OCI-LY3 (cell line): ENCODE data around the gene COL4A6.

Experiments
- H2AFZ ChIP-seq: fragments of 200-600, 300-600 bp; shearing (Covaris generic); 2 replicates; pipeline ENCODE4 v1.6.0; 2014; ENCODE audit warnings: antibody characterized with exemption, low read depth, low read length
- H3K27ac ChIP-seq: fragments of 200-600, 300-600 bp; sonication (generic); 2 replicates; pipeline ENCODE4 v1.5.1; 2014; ENCODE audit warnings: mild to moderate bottlenecking, low read length, moderate library complexity, mixed read lengths
- H3K27me3 ChIP-seq: fragments of 200-600, 300-600 bp; sonication (generic); 2 replicates; pipeline ENCODE4 v1.6.1; 2014; ENCODE audit warnings: low read depth, low read length, mixed read lengths
- H3K36me3 ChIP-seq: fragments of 200-600, 300-600 bp; sonication (generic); replicated peaks from 2 replicates; pipeline ENCODE3; 2014; ENCODE audit warnings: low read depth, low read length, mixed read lengths
- H3K4me1 ChIP-seq: fragments of 300-600, 200-600 bp; sonication (generic); 2 replicates; pipeline ENCODE4 v1.6.1; 2014; ENCODE audit warnings: low read length, mixed read lengths
- H3K4me2 ChIP-seq: fragments of 200-600, 300-600 bp; sonication (generic); 2 replicates; pipeline ENCODE4 v1.6.1; 2014; ENCODE audit warnings: low read length, mixed read lengths
- H3K4me3 ChIP-seq: fragments of 300-600, 200-600 bp; sonication (generic); 2 replicates; pipeline ENCODE4 v1.5.1; 2014; ENCODE audit warnings: antibody characterized with exemption, mild to moderate bottlenecking, low read length, moderate library complexity
- H3K79me2 ChIP-seq: fragments of 300-600, 200-600 bp; shearing (Covaris generic); 2 replicates; pipeline ENCODE4 v1.6.1; 2014; ENCODE audit warnings: mild to moderate bottlenecking, low read length, mixed read lengths
- H3K9ac ChIP-seq: fragments of 300-600, 200-600 bp; shearing (Covaris generic); 2 replicates; pipeline ENCODE4 v1.6.0; 2014; ENCODE audit warnings: mild to moderate bottlenecking, low read length, moderate library complexity
- H3K9me3 ChIP-seq: fragments of 200-600, 300-600 bp; shearing (Covaris generic); 2 replicates; pipeline ENCODE4 v1.6.1; 2014; ENCODE audit warnings: low read length, mixed read lengths; ENCODE audit not compliant: insufficient read depth
- H4K20me1 ChIP-seq: fragments of 200-600, 300-600 bp; sonication (generic); 2 replicates; pipeline ENCODE4 v1.6.1; 2016; ENCODE audit warnings: low read length, mixed read lengths; ENCODE audit not compliant: insufficient read depth
- CTCF ChIP-seq: fragments of 200-600, 300-600 bp; sonication (generic); IDR thresholded peaks from 2 replicates; pipeline ENCODE4 v1.5.1; 2014; ENCODE audit warnings: antibody characterized with exemption, low read length, low read depth
- EZH2phosphoT487 ChIP-seq: fragments of 200-600 bp; shearing (Covaris generic); IDR thresholded peaks from 2 replicates; pipeline ENCODE4 v1.6.1; 2018; ENCODE audit warnings: antibody characterized with exemption, mixed run types, low read depth

The COL4A6 gene

GRCh38 chrX:108447303-108447702 lies 9.1 kb upstream of the COL4A6 start:
- Histone ChIP-seq H3K27me3 (no peaks in the 10 kb centered on the region), H4K20me1 (no peaks in the 10 kb centered on the region), H3K4me1 (no peaks in the 10 kb centered on the region), H3K4me2 (no peak overlapping the region), H3K79me2 (no peaks in the 10 kb centered on the region), H3K36me3 (no peaks in the 10 kb centered on the region), H3K27ac (no peak overlapping the region), H3K4me3 (no peak overlapping the region), H2AFZ (no peak overlapping the region), H3K9ac (no peak overlapping the region), H3K9me3 (no peaks in the 10 kb centered on the region)
- TF ChIP-seq EZH2phosphoT487, result no peak
- no peak for TF ChIP-seq CTCF

GRCh38 chrX:108442901-108443464 lies 4.8 kb upstream of the COL4A6 start:
- Histone ChIP-seq H3K79me2 (no peaks in the 10 kb centered on the region), H3K27me3 (no peaks in the 10 kb centered on the region)

GRCh38 chrX:108439961-108440696 lies 1.9 kb upstream of the COL4A6 start:
- TF ChIP-seq CTCF, result no peak
- Histone ChIP-seq H3K27ac (no peak overlapping the region), H4K20me1 (no peaks in the 10 kb centered on the region), H3K9ac (no peak overlapping the region), H3K4me3 (no peak overlapping the region), H3K4me2 (no peak overlapping the region), H2AFZ (no peak overlapping the region), H3K36me3 (no peaks in the 10 kb centered on the region), H3K79me2 (no peaks in the 10 kb centered on the region), H3K27me3 (no peaks in the 10 kb centered on the region), H3K9me3 (no peaks in the 10 kb centered on the region), H3K4me1 (no peaks in the 10 kb centered on the region)

More at GRCh38 chrX:108442901-108443464, 4.8 kb upstream of the COL4A6 start:
- H3K9me3 ChIP-seq, result no peaks in the 10 kb centered on the region
- H2AFZ ChIP-seq, result no peak overlapping the region
- no peaks in the 10 kb centered on the region for H3K36me3 ChIP-seq
- TF ChIP-seq CTCF (no peak), EZH2phosphoT487 (no peak)
- H3K9ac ChIP-seq, result no peak overlapping the region
- H3K4me1 ChIP-seq, result no peaks in the 10 kb centered on the region
- no peak overlapping the region for H3K4me3 ChIP-seq
- no peaks in the 10 kb centered on the region for H4K20me1 ChIP-seq
- no peak overlapping the region for H3K4me2 ChIP-seq
- H3K27ac ChIP-seq, result no peak overlapping the region

- Histone ChIP-seq H3K4me2 (no peak within 1 kb of the TSS), H3K9ac (no peak within 1 kb of the TSS), H3K9me3 (no peaks in the 10 kb centered on the region), H4K20me1 (no peaks in the 10 kb centered on the region), H3K27ac (no peak within 1 kb of the TSS), H3K4me1 (no peaks in the 10 kb centered on the region), H3K79me2 (no peaks in the 10 kb centered on the region), H2AFZ (no peak within 1 kb of the TSS), H3K27me3 (no peaks in the 10 kb centered on the region), H3K4me3 (no peak within 1 kb of the TSS), H3K36me3 (no peaks in the 10 kb centered on the region)
- no peak for TF ChIP-seq CTCF
- TF ChIP-seq EZH2phosphoT487, result no peak
Measured at GRCh38 chrX:108439426-108439942, 1.3 kb upstream of the COL4A6 start, which contains the start of gene COL4A5. COL4A5 (plus strand) TSS chrX:108439838; CDS start chrX:108440126, 288 bp downstream.
